ENCODE data around the gene RLF.
"Not testable (repeated sequence)": the region's sequence is repeated elsewhere in the genome, so short reads cannot be mapped to it uniquely, and the experiment has no call there.

RLF gene

DNA sequence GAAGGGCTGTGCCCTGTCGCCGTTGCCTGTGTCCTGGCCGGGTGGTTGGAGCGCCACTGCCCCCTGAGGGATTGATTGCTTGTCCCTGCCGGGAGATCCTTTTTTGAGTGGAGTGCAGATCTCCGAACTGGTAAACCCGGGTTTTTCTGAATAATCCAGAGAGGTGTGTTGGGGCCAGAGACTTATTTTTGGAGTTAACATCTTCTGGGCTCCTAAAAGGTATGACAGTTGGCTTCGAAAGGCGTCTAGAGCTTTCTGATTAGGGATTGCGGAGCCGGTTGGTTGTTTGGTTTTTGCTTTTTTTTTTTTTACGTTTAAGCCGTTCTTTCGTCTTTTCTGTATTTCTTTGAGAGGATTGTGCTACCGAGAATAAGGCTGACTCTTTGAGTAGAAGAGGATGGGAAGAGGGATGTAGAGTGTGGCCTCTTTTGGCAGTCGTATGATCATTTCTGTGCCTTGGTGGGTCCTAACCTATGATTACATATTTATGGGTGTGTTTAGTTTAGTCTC lies 756 bp downstream of the RLF start:
- TF ChIP-seq, protein P1, sequence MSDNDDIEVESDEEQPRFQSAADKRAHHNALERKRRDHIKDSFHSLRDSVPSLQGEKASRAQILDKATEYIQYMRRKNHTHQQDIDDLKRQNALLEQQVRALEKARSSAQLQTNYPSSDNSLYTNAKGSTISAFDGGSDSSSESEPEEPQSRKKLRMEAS (IDR thresholded peaks at IDR 0.05; ENCODE audit: low read depth, low read length), result no peak
- TF ChIP-seq, protein P2, sequence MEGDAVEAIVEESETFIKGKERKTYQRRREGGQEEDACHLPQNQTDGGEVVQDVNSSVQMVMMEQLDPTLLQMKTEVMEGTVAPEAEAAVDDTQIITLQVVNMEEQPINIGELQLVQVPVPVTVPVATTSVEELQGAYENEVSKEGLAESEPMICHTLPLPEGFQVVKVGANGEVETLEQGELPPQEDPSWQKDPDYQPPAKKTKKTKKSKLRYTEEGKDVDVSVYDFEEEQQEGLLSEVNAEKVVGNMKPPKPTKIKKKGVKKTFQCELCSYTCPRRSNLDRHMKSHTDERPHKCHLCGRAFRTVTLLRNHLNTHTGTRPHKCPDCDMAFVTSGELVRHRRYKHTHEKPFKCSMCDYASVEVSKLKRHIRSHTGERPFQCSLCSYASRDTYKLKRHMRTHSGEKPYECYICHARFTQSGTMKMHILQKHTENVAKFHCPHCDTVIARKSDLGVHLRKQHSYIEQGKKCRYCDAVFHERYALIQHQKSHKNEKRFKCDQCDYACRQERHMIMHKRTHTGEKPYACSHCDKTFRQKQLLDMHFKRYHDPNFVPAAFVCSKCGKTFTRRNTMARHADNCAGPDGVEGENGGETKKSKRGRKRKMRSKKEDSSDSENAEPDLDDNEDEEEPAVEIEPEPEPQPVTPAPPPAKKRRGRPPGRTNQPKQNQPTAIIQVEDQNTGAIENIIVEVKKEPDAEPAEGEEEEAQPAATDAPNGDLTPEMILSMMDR (IDR thresholded peaks at IDR 0.05; ENCODE audit: low read depth, low read length), result peak; percentile 1
- no peak for DNase-seq (ENCODE audit: low read depth)
- H3K4me3 ChIP-seq (ENCODE audit: low read depth, low read length), result peak overlapping the region; percentile 98

DNA sequence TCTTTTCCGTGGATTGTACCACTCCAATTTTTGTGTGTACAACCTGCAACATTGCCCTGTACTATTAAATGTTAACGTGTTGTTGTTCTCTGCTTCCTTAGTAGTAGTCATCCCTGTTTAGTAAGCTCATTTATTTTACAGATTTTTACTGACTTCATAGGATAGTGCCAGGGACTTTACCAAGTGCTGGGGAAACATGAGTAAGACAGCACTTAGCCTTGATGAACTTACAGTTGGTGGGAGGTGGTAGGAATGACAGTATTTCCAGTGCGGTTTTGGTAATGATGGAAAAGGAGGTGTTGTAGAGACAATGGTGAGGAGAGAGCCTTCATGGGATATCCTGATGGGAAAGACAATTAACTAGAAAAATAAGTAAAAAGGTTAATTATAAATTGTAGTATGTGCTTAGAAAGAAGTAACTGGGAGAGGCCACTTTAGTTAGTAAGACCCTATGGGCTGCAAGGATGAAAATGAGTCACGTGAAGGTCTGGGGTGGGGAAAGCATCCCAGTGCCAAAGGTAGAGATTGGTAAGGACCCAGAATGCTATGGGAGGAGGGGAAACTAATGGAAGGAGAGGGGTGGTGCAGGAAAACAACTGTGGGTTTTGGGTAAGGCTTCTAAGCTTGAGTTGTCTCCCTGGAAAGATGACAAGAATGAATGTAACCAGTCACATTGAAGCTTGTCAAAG lies 1.7 kb downstream of the RLF start:
- H3K4me3 ChIP-seq (ENCODE audit: low read depth, low read length), result peak overlapping the region; percentile 98
- DNase-seq (ENCODE audit: low read depth), result no peak
- TF ChIP-seq MYC (IDR thresholded peaks at IDR 0.05; ENCODE audit: low read depth, low read length) (no peak), POLR2A (IDR thresholded peaks at IDR 0.05; ENCODE audit: extremely low read depth, insufficient read length) (no peak)
- TF ChIP-seq, protein P1 (IDR thresholded peaks at IDR 0.05; ENCODE audit: low read depth, low read length), result no peak
- TF ChIP-seq, protein P2 (IDR thresholded peaks at IDR 0.05; ENCODE audit: low read depth, low read length), result no peak

DNA sequence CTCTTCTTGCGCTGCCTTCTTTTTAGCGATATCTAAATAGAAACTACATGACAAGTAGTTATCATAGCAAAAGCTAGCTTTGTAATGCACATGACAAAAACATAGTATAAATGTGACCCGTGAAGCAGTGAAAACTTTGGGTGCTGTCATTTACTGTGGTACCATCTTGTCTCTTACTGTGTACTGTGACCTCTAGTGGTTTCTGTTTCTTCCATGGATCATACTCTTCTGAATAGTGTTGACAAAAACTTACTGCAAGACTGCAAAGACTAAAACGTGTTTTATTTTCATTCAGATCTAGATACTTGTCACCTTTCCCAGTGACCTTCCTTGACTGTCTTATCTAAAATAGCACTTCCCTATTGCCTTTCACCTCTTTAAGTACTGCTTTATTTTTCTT lies 6.1 kb downstream of the RLF start:
- no peak overlapping the region for H3K4me3 ChIP-seq (ENCODE audit: low read depth, low read length)
- TF ChIP-seq, protein P2 (IDR thresholded peaks at IDR 0.05; ENCODE audit: low read depth, low read length), result no peak
- TF ChIP-seq POLR2A (IDR thresholded peaks at IDR 0.05; ENCODE audit: extremely low read depth, insufficient read length) (no peak), MYC (IDR thresholded peaks at IDR 0.05; ENCODE audit: low read depth, low read length) (no peak)
- TF ChIP-seq, protein P1 (IDR thresholded peaks at IDR 0.05; ENCODE audit: low read depth, low read length), result no peak
- no peak for DNase-seq (ENCODE audit: low read depth)

DNA sequence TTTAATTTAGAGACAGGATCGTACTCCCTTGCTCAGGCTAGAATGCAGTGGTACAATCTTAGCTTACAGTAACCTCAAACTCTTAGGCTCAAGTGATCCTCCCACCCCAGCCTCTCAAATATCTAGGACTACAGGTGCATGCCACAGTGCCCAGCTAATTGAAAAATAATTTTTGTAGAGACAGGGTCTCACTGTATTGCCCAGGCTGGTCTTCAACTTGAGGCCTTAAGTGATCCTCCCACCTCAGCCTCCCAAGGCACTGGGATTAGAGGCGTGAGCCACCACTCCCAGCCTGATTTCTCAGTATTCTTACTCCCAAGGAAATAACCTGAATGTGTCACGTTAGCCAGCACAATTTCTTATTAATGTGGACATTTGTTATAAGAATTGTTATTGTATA lies 9.8 kb downstream of the RLF start:
- TF ChIP-seq, protein P1 (IDR thresholded peaks at IDR 0.05; ENCODE audit: low read depth, low read length), result no peak
- TF ChIP-seq, protein P2 (IDR thresholded peaks at IDR 0.05; ENCODE audit: low read depth, low read length), result no peak
- TF ChIP-seq MYC (IDR thresholded peaks at IDR 0.05; ENCODE audit: low read depth, low read length), result no peak
- no peak for TF ChIP-seq POLR2A (IDR thresholded peaks at IDR 0.05; ENCODE audit: extremely low read depth, insufficient read length)
- no peak overlapping the region for H3K4me3 ChIP-seq (ENCODE audit: low read depth, low read length)
- no peak for DNase-seq (ENCODE audit: low read depth)

DNA sequence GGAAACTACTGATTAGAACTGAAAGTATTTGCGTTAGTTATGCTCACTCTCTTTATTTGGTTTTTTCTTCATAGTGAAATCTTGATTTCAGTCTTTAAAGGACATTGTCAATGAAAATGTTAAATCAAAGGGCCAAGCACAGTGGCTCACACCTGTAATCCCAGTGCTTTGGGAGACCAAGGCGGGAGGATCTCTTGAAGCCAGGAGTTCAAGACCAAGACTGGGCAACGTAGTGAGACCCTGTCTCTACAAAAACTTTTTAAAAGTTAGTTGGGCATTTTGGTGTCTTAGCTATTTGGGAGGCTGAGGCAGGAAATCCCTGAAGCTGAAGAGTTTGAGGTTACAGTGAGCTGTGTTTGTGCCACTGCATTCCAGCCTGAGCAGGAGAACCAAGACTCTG lies 13.6 kb downstream of the RLF start:
- DNase-seq (ENCODE audit: low read depth), result no peak
- no peak overlapping the region for H3K4me3 ChIP-seq (ENCODE audit: low read depth, low read length)
- TF ChIP-seq, protein P2 (IDR thresholded peaks at IDR 0.05; ENCODE audit: low read depth, low read length), result no peak
- TF ChIP-seq MYC (IDR thresholded peaks at IDR 0.05; ENCODE audit: low read depth, low read length) (no peak), POLR2A (IDR thresholded peaks at IDR 0.05; ENCODE audit: extremely low read depth, insufficient read length) (no peak)
- TF ChIP-seq, protein P1 (IDR thresholded peaks at IDR 0.05; ENCODE audit: low read depth, low read length), result no peak

DNA sequence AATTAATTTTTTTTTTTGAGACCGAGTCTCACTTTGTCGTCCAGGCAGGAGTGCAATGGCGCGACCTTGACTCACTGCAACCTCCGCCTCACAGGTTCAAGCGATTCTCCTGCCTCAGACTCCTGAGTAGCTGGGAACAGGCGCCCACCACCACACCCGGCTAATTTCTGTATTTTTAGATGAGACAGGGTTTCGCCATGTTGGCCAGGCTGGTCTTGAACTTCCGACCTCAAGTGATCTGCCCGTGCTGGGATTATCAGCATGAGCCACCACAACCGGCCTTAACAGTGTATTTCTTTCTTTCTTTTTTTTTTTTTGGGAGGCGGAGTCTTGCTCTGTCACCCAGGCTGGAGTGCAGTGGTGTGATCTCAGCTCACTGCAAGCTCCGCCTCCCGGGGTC lies 15.8 kb downstream of the RLF start:
- not testable (repeated sequence) for DNase-seq (ENCODE audit: low read depth); H3K4me3 ChIP-seq (ENCODE audit: low read depth, low read length)
